ENCODE measurements around the gene CDH4. TPM values are rescaled to one million over a fixed set of nuclear protein-coding genes. Genes with fewer than 3 reads are reported as not detected.

The CDH4 gene
- total RNA-seq, 1 donor from 2014 or later: 3.2 TPM

DNA sequence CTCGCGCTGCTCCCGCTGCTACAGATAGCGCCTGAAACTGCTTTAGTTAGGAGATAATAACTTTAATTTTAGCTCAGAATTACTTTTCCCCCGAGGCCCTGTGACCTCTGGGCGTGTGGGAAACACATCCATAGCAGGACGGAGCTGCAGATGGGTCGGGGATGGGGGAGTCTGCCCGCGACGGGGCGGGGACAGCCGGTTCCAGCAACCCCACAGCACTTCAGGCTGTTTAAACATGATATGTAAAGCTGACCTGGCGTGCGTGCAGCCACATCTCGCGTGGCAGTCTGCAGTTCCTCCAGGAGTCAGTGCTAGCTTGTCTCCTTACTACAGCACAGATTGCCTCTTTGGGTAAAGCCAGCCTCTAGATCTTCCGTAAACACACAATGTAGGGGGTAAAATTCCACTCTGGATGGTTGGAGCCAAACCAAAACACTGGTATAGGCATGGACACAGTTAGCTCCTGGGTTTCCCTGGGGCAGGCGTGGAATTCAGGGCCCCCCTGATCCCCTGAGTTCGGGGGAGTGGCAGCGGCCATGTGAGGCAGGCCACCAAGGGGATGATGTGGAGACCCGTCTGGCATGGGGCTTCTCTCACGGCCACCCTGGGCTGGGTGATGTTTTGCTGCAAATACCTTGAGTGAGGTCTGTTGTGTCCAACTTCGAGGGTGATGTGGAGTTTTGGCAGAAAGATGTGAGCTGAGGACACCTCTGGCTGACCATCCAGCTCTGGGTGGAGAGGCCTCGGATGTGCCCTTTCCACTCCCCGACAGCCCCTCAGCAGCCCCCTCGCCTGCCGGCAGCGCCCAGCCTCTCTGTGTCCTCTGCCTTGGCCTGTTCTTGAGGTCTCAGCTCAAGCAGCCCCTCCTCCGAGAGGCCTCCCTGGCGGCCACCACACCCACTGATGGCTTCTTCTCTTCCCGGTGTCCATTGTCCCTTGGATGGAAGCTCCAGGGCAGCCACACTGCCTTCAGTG, 599.2 kb downstream of the CDH4 start:
- Histone ChIP-seq H3K36me3 (ENCODE audit: insufficient read depth, low read length) (no peaks in the 10 kb centered on the region), H3K9ac (ENCODE audit: low read length) (no peak overlapping the region), H3K9me3 (ENCODE audit: insufficient read depth, low read depth, low read length) (no peaks in the 10 kb centered on the region), H3K4me2 (ENCODE audit: low read length) (no peak overlapping the region), H4K20me1 (ENCODE audit: insufficient read depth, low read length) (no peaks in the 10 kb centered on the region), H3K4me1 (ENCODE audit: insufficient read depth, low read length) (no peaks in the 10 kb centered on the region), H3K79me2 (ENCODE audit: insufficient read depth, low read length) (no peaks in the 10 kb centered on the region), H2AFZ (ENCODE audit: low read depth, low read length) (no peak overlapping the region), H3K27ac (ENCODE audit: low read depth, low read length) (no peak overlapping the region), H3K4me3 (ENCODE audit: insufficient read depth, low read depth, low read length) (no peak overlapping the region), H3K27me3 (ENCODE audit: insufficient read depth, low read length) (no peaks in the 10 kb centered on the region)
- H3K4me3 Mint-ChIP-seq (ENCODE audit: unreplicated experiment): no peak overlapping the region
- peaks cover 46% of the 10 kb centered on the region for H3K27me3 Mint-ChIP-seq (ENCODE audit: low read depth, unreplicated experiment)
- peaks cover 2% of the 10 kb centered on the region for H3K9me3 Mint-ChIP-seq (ENCODE audit: unreplicated experiment)
- no peaks in the 10 kb centered on the region for H3K4me1 Mint-ChIP-seq (ENCODE audit: low read depth, unreplicated experiment)
- DNase-seq (ENCODE audit: low read depth): no peak
- TF ChIP-seq, protein P1, sequence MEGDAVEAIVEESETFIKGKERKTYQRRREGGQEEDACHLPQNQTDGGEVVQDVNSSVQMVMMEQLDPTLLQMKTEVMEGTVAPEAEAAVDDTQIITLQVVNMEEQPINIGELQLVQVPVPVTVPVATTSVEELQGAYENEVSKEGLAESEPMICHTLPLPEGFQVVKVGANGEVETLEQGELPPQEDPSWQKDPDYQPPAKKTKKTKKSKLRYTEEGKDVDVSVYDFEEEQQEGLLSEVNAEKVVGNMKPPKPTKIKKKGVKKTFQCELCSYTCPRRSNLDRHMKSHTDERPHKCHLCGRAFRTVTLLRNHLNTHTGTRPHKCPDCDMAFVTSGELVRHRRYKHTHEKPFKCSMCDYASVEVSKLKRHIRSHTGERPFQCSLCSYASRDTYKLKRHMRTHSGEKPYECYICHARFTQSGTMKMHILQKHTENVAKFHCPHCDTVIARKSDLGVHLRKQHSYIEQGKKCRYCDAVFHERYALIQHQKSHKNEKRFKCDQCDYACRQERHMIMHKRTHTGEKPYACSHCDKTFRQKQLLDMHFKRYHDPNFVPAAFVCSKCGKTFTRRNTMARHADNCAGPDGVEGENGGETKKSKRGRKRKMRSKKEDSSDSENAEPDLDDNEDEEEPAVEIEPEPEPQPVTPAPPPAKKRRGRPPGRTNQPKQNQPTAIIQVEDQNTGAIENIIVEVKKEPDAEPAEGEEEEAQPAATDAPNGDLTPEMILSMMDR (IDR thresholded peaks at IDR 0.05; ENCODE audit: insufficient read depth, low read depth, low read length): no peak
- no peak for TF ChIP-seq EZH2 (IDR thresholded peaks at IDR 0.05; ENCODE audit: insufficient read depth, low read length)
- no peak for FAIRE-seq
- peaks cover 2% of the 10 kb centered on the region for H3K36me3 Mint-ChIP-seq (ENCODE audit: low read depth, unreplicated experiment)
- no peak overlapping the region for H3K27ac Mint-ChIP-seq (ENCODE audit: unreplicated experiment)

GRCh38 chr20:61852268-61853072, 600.4 kb downstream of the CDH4 start:
- Mint-ChIP-seq H3K27me3 (ENCODE audit: low read depth, unreplicated experiment) (peaks cover 38% of the 10 kb centered on the region), H3K9me3 (ENCODE audit: unreplicated experiment) (no peaks in the 10 kb centered on the region), H3K4me1 (ENCODE audit: low read depth, unreplicated experiment) (no peaks in the 10 kb centered on the region), H3K36me3 (ENCODE audit: low read depth, unreplicated experiment) (peaks cover 2% of the 10 kb centered on the region), H3K4me3 (ENCODE audit: unreplicated experiment) (no peak overlapping the region), H3K27ac (ENCODE audit: unreplicated experiment) (no peak overlapping the region)
- Histone ChIP-seq H3K27me3 (ENCODE audit: insufficient read depth, low read length) (no peaks in the 10 kb centered on the region), H3K9me3 (ENCODE audit: insufficient read depth, low read depth, low read length) (no peaks in the 10 kb centered on the region), H3K4me2 (ENCODE audit: low read length) (no peak overlapping the region), H4K20me1 (ENCODE audit: insufficient read depth, low read length) (no peaks in the 10 kb centered on the region), H2AFZ (ENCODE audit: low read depth, low read length) (no peak overlapping the region), H3K9ac (ENCODE audit: low read length) (no peak overlapping the region), H3K36me3 (ENCODE audit: insufficient read depth, low read length) (no peaks in the 10 kb centered on the region), H3K79me2 (ENCODE audit: insufficient read depth, low read length) (no peaks in the 10 kb centered on the region), H3K4me3 (ENCODE audit: insufficient read depth, low read depth, low read length) (no peak overlapping the region), H3K4me1 (ENCODE audit: insufficient read depth, low read length) (no peaks in the 10 kb centered on the region), H3K27ac (ENCODE audit: low read depth, low read length) (no peak overlapping the region)
- no peak for DNase-seq (ENCODE audit: low read depth)
- no peak for FAIRE-seq
- TF ChIP-seq EZH2 (IDR thresholded peaks at IDR 0.05; ENCODE audit: insufficient read depth, low read length): no peak
- TF ChIP-seq, protein P1 (IDR thresholded peaks at IDR 0.05; ENCODE audit: insufficient read depth, low read depth, low read length): no peak

Data from astrocyte (in vitro differentiated cells and primary cell).